Stimulated activated CD8-positive, alpha-beta memory T cell treated with anti-CD3 and anti-CD28 coated beads, Interleukin-15, amount 100 ng/mL, for 4 hours (primary cell): ENCODE measurements around the gene RITA1.
A peak's percentile ranks its signal among the peaks of the same experiment; 100 is the strongest.

ENCODE experiments used
- DNase-seq, 2 donors: peaks; one replicate each; pipeline ENCODE4 v3.0.0-alpha.2; 2020; ENCODE audit warnings: low read depth in 2 of 2

RITA1 gene

GRCh38 chr12:113154351-113154973, 31.1 kb upstream of the RITA1 start:
- no peak for DNase-seq

DNA sequence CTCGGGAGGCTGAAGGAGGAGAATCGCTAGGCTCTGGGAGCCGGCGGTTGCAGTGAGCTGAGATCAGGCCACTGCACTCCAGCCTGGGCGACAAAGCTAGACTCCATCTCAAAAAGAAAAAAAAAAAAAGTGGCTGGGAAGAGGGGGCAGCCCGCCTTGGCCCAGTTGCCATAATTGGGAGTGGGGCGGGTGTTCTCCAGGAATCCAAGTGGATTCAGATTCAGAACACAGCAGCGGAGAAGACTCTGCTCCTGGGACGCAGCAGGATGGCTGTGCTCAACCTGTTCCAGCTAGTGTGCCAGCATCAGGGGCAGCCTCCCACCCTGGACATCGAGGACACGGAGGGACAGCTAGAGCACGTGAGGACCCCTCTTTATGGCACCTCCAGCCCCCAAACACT, 30.5 kb upstream of the RITA1 start:
- DNase-seq = no peak

- no peak for DNase-seq
These were observed 29.9 kb upstream of the RITA1 start for GRCh38 chr12:113155646-113156045.

DNA sequence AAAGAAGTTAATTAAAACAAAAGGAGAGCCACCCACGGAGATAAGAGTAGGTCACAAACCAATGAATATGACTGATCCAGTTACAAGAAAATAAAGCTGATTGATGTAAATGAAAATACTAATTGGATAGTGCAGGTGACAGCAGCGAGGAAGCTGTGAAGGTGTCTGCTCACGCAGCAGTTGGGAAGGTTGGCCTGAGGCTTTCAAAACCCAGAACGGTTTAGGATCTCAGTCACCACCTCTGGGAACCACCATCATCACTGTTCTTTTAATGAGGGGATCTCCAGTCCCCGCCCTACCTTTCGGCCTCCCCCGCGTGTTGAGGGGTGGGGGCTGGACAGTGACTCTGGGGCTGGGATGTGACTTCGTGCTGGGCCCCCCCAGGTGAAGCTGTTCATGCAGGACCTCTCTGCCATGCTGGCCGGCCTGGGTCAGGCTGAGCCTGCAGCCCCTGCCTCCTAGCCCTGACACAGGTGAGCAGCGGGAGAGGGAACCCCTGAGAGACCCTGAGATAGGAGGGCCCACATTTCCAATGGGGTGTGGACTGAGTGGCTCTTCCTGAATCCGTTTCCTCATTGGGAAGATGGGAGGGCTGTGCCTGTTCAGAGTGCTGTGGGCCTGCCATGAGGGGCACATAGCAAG, 28.2 kb upstream of the RITA1 start:
- DNase-seq = no peak

- no peak for DNase-seq
These were observed 26.9 kb upstream of the RITA1 start for GRCh38 chr12:113158439-113159203.

DNA sequence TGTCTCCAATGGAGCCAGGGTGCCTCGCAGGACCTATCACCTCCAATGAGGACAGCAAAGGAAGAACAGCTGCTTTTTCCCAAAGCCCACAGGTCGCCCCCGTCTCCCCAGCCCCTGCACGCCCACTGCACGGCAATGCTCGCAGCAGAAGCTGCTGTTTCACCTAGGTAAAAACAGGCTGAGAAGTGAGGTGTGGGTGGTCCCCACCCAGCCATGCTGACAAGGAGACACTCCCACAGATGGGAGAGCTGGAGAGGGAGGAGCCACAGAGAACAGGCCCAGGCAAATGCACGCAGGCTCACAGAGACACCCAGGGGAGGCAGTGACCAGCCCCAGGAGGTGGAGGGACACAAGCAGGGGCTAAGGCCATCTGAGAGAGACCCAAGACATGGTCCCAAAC, 25.6 kb upstream of the RITA1 start:
- no peak for DNase-seq

GRCh38 chr12:113161415-113162016, 24.0 kb upstream of the RITA1 start:
- DNase-seq = no peak

GRCh38 chr12:113162102-113163029, 23.2 kb upstream of the RITA1 start:
- no peak for DNase-seq

DNA sequence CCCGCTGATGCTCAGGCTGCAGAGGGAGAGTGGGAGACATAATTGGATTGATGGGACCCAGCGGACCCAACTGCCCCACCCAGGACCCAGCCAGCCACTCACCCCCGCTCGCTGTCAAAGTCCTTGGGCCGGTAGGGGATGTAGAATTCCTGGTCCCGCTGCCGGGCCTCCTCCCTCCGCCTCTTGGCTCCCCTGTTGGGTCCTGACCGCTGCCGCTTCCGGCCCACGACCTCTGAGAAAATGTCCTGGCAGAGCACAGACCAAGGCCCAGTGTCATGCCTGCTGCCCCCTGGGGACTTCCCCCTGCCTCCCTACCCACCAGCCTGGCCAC, 22.5 kb upstream of the RITA1 start:
- DNase-seq = no peak

DNA sequence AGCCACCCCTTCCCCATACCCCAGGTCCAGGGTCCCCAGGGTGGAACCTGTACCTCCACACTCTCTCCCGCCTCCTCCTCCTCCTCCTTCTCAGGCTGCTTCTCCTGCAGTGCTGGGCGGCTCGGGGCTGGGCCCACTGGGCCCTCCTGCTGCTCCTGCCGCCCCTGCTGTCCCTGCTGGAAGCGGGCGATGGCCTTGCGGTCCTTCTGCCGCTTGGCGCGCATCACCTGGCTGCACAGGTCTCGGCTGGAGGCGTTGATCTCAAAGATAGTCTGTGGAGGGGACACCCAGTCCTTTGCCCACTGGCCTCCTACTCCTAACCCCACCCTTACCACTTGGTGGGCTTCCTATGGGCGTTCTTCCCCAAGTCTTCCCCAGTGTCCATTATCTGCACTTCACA, 21.5 kb upstream of the RITA1 start:
- DNase-seq = no peak

- DNase-seq = no peak
These were observed 19.7 kb upstream of the RITA1 start for GRCh38 chr12:113165521-113166450.

DNA sequence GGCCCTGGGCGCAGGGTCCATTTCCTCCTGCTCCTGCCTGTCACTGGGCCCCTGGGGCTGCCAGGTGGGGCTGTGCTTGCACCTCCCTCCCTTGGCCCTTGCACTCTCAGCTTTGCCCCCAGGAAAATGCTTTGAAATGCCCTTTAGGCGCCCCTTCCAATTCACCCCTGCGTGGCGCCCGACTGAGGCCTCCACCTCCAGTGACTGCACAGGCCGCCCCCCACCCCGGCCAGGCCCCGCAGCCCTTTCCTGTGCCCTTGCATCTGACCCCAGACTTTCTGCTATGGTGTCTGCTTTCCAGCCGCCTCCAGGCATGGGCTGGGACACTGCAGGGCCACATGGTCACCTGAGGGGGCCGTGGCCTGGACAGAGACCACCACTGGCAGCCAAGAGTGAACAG, 17.7 kb upstream of the RITA1 start:
- DNase-seq = no peak

- no peak for DNase-seq
These were observed 15.8 kb upstream of the RITA1 start for GRCh38 chr12:113169697-113170096.

DNA sequence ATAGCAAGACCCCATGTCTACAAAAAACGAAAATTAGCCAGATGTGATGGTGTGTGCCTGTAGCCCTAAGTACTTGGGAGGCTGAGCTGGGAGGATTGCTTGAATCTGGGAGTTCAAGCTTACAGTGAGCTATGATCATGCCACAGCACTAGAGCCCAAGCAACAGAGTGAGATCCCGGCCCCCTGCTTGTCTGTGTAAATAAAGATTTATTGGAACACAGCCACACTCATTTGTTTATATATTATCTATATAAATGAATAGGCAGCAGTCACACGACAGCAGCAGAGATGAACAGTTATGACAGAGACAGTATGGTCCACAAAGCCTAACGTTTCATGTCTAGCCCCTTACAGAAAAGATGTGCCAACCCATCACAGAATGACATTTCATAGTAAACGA, 15.1 kb upstream of the RITA1 start:
- DNase-seq = no peak

- DNase-seq = no peak
These were observed 14.6 kb upstream of the RITA1 start for GRCh38 chr12:113170926-113171325.

DNA sequence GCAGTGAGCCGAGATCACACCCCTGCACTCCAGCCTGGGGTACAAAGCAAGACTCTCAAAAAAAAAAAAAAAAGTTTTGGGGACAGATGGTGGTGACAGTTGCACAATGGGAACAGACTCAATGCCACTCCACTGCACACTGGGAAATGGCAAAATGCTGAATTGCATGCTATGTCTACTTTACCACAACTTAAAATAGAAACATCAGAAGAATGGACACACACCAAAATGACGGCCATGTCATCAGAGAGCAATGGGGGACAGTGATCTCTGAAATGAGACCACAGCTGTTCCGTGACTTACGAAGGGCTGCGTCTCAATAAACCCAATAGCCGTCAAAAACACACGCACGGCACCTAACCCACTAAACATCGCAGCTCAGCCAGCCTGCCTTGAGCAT, 14.0 kb upstream of the RITA1 start:
- no peak for DNase-seq

DNA sequence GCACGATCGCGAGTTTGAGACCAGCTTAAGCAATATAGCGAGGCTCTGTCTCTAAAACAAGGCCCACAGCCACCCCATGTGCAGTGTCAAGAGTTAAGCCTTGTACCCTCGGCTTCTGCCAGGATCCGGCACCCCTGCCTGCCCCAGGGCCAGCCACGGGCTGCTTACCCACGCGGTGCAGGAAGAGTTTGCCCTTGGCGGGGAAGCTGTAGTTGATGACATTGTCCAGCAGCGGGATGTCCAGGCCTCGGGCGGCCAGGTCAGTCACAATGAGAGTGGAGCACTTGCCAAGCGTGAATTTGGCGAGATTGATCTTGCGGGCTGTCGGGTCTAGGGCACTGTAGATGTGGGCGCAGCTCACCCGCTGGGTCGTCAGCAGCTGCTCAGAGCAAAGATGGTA, 13.3 kb upstream of the RITA1 start:
- no peak for DNase-seq

DNA sequence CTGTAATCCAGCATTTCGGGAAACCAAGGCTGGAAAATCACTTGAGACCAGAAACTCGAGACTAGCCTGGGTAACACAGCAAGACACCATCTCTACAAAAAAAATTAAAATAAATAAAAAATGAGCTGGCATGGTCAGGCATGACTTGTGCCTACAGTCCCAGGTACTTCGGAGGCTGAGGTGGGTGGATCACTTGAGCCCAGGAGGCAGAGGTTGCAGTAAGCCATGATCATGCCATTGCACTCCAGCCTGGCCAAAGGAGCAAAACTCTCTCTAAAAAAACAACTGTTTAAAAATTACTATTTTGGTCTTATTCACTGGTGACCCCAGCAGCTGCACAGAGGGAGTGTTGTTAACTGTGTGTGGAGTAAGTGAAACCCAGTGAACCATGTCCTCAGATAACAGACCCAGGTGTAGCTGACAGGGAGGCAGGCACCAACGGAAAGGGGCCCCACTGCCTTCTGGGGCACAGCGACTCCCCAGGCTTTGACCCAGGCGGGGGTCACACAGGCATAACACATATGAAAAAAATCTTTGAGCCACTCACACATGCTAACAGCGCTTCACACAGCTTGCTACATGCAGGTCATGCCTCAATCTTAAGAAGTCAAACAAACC, 12.3 kb upstream of the RITA1 start:
- no peak for DNase-seq

GRCh38 chr12:113174461-113175384, 10.8 kb upstream of the RITA1 start:
- peak; percentile 45 to 46 for DNase-seq
